HG02938 (cell line): ENCODE results near the gene LDB1.

Experiments used
- ATAC-seq: cut with Tn5 transposase; IDR thresholded peaks from one replicate; pipeline ENCODE4 v1.9.1; 2021; ENCODE audit warnings: mild to moderate bottlenecking, moderate library complexity; ENCODE audit not compliant: unreplicated experiment

Gene LDB1, protein sequence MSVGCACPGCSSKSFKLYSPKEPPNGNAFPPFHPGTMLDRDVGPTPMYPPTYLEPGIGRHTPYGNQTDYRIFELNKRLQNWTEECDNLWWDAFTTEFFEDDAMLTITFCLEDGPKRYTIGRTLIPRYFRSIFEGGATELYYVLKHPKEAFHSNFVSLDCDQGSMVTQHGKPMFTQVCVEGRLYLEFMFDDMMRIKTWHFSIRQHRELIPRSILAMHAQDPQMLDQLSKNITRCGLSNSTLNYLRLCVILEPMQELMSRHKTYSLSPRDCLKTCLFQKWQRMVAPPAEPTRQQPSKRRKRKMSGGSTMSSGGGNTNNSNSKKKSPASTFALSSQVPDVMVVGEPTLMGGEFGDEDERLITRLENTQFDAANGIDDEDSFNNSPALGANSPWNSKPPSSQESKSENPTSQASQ

DNA sequence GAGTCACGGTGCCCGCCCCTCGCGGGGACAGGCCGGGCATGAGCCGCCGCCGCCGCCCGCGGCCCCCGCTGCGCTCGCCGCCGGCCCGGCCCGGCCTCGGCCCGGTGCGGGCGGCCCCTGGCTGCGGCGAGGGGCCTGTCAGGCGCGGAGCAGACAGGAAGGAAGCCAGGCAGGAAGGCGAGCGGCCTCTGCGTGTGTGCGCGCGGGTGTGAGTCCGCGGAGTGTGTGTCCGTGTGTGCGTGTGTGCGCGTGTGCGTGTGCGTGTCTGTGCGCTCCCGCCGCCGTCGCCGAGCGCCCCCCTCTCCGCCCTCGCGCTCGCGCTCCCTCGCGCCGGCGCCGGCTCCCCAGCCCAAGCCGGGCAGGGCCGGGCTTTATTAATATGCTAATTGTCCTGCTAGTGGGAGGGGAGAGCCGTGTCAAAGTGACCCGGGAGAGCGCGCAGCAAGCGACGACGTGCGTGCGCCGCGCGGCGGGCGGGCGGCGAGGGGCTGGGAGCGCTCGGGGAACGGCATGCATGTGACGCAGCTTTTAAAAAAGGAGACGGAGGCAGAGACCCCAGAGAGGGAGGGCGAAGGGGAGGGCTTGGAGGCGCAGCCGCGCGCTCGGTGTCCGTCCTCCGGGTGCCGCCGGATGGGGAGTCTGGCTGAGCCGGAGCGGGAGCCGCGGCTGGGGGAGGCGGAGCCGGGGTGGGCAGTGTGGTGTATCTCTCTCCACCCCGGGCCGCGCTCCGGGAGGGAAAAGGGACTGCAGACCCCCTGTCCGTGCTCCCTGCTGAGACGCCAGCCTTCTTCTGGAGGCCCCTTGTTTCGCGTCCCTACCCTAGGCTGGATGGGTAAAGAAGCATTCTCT lies at the start of gene LDB1:
Gene LDB1 (minus strand): TSS at position 227 of the 849 bp plus-strand sequence. CDS start 258 bp downstream, outside the sequence.
- ATAC-seq, result peak; percentile 46

DNA sequence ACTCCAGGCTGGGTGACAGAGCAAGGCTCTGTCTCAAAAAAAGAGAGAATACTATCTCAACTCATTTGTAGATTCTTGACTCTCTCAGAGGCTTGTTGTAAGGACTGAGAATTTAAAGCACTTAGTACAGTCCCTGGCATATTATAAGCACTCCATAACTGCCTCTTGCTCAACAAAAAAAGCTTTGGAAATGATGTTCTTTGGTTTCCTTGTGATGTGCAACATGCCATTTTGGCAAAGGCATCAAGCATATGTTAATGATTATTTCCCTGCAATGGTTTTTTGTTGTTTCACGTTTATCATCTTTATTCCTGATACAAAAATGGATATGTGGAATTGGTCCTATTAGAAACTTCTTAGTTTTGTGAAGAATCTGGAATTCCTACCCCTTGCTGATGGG lies 47.7 kb upstream of the LDB1 start:
- no peak for ATAC-seq

- ATAC-seq, result no peak
Observed at GRCh38 chr10:102163342-102163989, 43.3 kb upstream of the LDB1 start.

DNA sequence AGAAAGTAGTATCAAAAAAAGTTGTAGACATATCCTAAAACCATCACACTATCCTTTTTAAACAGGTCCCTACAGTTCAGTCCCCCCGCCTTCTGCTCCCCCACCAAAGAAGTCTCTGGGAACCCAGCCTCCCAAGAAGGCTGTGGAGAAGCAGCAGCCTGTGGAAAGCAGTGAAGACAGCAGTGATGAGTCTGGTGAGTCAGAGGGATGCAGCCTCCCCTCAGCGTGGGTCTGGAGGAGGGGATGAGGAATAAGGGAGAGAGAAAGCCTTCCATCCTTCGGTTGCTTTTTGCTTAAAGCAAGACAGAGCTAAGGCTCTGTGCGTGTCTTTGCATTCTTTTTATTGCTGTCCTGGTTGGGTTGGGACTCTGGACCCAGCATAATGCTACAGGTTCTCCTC lies 39.7 kb upstream of the LDB1 start:
- no peak for ATAC-seq

GRCh38 chr10:102159051-102159597 lies 39.0 kb upstream of the LDB1 start:
- no peak for ATAC-seq

GRCh38 chr10:102157224-102157623 lies 37.1 kb upstream of the LDB1 start:
- no peak for ATAC-seq

DNA sequence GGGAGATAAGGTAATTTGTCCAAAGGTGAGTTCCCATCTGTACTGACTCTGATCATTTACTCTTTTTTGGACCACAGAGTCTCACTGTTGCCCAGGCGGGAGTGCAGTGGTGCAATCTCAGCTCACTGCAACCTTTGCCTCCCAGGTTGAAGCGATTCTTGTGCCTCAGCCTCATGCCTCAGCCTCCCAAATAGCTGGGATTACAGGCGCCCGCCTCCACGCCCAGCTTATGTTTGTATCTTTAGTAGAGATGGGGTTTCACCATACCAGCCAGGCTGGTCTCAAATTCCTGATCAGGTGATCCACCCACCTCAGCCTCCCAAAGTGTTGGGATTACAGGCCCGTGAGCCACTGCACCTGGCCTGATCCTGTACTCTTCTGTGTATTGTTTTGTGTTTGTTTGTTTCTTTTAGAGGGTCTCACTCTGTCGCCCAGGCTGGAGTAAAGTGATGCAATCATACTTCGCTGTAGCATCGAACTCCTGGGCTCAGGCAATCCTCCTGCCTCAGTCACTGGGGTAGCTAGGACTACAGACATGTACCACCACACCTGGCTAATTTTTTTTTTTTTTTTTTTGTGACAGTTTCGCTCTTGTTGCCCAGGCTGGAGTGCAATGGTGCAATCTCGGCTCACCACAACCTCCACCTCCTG lies 34.4 kb upstream of the LDB1 start:
- no peak for ATAC-seq

- no peak for ATAC-seq
Observed at GRCh38 chr10:102153093-102153620, 33.0 kb upstream of the LDB1 start.

DNA sequence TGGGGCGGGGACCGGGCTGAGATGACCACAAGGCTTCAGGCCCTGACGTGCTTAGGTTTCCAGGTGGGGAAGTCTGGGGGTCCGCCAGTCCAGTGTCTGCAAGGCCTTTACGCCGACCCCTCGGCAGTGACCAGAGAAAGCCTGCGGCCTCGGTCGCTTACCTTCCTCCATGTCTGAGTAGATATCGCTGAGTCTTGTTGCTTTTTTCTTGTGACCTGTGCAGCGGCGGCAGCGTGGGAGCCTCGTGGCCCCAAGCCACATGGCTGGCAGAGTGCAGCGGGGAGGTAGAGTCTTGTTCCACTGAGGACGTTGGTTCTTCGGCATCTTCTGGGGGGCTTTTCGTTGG lies 32.4 kb upstream of the LDB1 start:
- ATAC-seq, result no peak

DNA sequence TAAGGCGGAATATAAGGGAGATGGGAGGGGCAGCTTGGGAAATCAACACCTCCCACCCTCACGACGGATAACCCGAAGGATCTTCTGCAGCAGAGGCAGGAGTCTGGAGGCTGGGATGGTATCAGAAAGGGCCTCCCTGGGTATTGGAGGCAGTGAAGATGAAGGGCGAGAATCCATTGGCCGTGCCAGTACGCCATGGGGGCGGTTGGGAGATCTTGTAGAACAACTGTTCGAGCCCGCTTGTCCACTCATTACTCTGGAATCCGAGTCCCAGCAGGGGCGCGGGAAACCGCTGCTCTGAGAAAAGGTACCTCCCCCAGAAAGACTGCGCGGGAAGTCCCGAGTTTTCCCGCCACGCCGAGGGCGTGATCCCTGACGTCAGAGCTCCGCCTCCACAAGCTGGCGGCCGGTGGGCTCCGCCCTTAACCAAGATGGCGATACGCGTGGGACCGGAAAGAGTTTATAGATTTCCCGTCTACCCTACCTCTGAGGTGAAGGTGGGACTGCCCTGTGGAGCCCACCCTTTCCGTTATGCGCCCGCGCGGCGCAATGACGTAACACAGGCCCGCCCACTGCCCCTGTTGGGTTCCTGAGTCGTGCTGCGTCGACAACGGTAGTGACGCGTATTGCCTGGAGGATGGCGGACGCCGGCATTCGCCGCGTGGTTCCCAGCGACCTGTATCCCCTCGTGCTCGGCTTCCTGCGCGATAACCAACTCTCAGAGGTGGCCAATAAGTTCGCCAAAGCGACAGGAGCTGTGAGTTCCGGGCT lies 31.8 kb upstream of the LDB1 start, which contains the start of gene NOLC1:
Gene NOLC1 (plus strand): TSS at position 616 of the 771 bp plus-strand sequence. CDS start 22 bp downstream, at position 638.
- peak; percentile 90 for ATAC-seq

DNA sequence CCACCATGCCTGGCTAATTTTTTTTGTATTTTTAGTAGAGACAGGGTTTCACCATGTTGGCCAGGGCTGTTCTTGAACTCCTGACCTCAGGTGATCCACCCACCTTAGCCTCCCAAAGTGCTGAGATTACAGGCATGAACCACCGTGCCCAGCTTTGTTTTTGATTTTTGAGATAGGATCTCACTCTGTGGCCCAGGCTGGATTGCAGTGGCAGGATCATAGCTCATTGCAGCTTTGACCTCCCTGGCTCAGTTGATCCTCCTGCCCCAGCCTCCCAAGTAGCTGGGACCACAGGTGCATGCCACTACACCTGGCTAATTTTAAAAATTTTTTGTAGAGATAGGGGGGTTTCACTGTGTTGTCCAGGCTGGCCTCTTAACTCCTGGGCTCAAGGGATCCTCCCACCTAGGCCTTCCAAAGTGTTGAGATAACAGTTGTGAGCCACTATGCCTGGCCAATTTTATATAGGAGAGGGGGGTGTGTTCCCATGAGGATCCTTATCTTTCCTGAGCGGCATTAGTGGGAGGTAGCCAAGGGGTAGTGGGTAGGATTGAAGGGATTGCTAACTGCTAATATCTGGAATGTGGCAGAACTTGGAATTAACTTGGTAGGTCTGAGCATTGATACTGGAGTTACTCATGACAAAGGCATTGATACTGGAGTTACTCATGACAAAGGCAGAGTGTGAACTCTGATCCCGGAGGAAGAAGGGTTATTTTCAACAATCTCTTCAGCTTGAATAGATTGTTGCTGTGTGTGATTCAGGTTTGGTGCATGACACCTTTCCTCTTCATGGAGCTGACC lies 31.0 kb upstream of the LDB1 start:
- ATAC-seq, result no peak

- no peak for ATAC-seq
Observed at GRCh38 chr10:102148275-102148674, 28.1 kb upstream of the LDB1 start.

DNA sequence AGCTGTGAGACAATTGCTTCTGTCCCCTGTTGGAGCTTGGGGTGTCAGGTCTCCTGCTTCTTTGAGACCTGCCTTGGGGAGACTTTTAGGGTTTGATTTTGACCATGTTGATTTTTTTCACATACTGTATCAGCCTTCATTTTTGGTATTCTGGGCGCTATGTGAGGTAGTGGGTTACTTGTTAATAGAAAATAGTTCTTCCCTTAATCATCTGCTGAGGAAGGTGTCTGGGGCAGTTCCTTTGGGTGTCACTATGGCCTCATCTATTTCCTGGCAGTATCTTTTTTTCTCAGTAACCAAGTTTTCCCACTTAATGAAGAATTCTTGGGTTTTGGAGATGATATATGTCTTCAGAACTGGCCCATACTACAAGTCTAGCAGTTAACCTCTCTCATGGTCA lies 27.4 kb upstream of the LDB1 start:
- no peak for ATAC-seq

- no peak for ATAC-seq
Observed at GRCh38 chr10:102146971-102147428, 26.8 kb upstream of the LDB1 start.

DNA sequence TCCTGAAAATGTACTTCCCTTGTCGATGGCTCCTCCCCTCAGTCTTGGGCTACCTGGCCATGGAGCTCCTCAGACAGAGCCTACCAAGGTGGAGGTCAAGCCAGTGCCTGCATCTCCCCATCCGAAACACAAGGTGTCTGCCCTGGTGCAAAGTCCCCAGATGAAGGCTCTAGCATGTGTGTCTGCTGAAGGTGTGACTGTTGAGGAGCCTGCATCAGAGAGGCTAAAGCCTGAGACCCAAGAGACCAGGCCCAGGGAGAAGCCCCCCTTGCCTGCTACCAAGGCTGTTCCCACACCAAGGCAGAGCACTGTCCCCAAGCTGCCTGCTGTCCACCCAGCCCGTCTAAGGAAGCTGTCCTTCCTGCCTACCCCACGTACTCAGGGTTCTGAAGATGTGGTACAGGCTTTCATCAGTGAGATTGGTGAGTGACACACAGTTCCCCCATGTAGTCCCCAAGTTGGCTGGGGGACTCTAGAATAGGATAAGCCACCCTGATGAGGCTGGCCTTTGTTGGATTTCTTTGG lies 21.5 kb upstream of the LDB1 start:
- ATAC-seq, result no peak

DNA sequence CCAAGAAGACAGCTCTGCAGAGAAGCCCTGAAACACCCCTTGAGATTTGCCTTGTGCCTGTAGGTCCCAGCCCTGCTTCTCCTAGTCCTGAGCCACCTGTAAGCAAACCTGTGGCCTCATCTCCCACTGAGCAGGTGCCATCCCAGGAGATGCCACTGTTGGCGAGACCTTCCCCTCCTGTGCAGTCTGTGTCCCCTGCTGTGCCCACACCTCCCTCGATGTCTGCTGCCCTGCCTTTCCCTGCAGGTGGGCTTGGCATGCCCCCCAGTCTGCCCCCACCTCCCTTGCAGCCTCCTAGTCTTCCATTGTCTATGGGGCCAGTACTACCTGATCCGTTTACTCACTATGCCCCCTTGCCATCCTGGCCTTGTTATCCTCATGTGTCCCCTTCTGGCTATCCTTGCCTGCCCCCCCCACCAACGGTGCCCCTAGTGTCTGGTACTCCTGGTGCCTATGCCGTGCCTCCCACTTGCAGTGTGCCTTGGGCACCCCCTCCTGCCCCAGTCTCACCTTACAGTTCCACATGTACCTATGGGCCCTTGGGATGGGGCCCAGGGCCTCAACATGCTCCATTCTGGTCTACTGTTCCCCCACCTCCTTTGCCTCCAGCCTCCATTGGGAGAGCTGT lies 20.9 kb upstream of the LDB1 start:
- ATAC-seq, result no peak

GRCh38 chr10:102140218-102140617 lies 20.1 kb upstream of the LDB1 start:
- ATAC-seq, result no peak
